Activated CD4-positive, CD25-positive, alpha-beta regulatory T cell (primary cell): ENCODE measurements around the gene PPP1R27.

Experiments
- DNase-seq, 4 experiments: peaks; one replicate each; lab custom pipeline; 2025; lab: John Stamatoyannopoulos, UW

PPP1R27 gene

GRCh38 chr17:81834831-81835267 lies at the start of gene PPP1R27:
Gene PPP1R27 (minus strand): TSS chr17:81835050. CDS start chr17:81834953, 97 bp downstream.
- no peak for DNase-seq

GRCh38 chr17:81884520-81884919 lies 49.7 kb upstream of the PPP1R27 start:
- DNase-seq: no peak

- no peak for DNase-seq
Observed at GRCh38 chr17:81879121-81879520, 44.3 kb upstream of the PPP1R27 start.

GRCh38 chr17:81878294-81878693 lies 43.4 kb upstream of the PPP1R27 start:
- no peak for DNase-seq

- no peak for DNase-seq
Observed at GRCh38 chr17:81877569-81877968, 42.7 kb upstream of the PPP1R27 start.

GRCh38 chr17:81871387-81872230 lies 36.8 kb upstream of the PPP1R27 start:
- DNase-seq: peak; percentile 88 to 94 (median 94)

GRCh38 chr17:81870981-81871386 lies 36.1 kb upstream of the PPP1R27 start, which contains the start of gene ARHGDIA:
Gene ARHGDIA (minus strand): TSS chr17:81871337. CDS start chr17:81869930, 1,407 bp downstream.
- no peak for DNase-seq

- DNase-seq: no peak
Observed at GRCh38 chr17:81870131-81870980, 35.5 kb upstream of the PPP1R27 start.

- no peak for DNase-seq
Observed at GRCh38 chr17:81869221-81870130, 34.6 kb upstream of the PPP1R27 start.

GRCh38 chr17:81868674-81869220 lies 33.9 kb upstream of the PPP1R27 start:
- no peak for DNase-seq

- DNase-seq: no peak
Observed at GRCh38 chr17:81867991-81868673, 33.3 kb upstream of the PPP1R27 start.

- DNase-seq: no peak
Observed at GRCh38 chr17:81867170-81867990, 32.5 kb upstream of the PPP1R27 start.

- no peak for DNase-seq
Observed at GRCh38 chr17:81866440-81867169, 31.8 kb upstream of the PPP1R27 start.

- DNase-seq: no peak
Observed at GRCh38 chr17:81865733-81866439, 31.0 kb upstream of the PPP1R27 start.

GRCh38 chr17:81865358-81865732 lies 30.5 kb upstream of the PPP1R27 start:
- DNase-seq: no peak

- no peak for DNase-seq
Observed at GRCh38 chr17:81863833-81864768, 29.3 kb upstream of the PPP1R27 start.

- no peak for DNase-seq
Observed at GRCh38 chr17:81863123-81863675, 28.3 kb upstream of the PPP1R27 start.
